GM19025 (cell line): ENCODE results near the gene PSMD1.
"Not testable (repeated sequence)": the region's sequence is repeated elsewhere in the genome, so short reads cannot be mapped to it uniquely, and the experiment has no call there.

Experiments
- ATAC-seq: cut with Tn5 transposase; IDR thresholded peaks from one replicate; pipeline ENCODE4 v1.9.1; 2021; ENCODE audit warnings: mild to moderate bottlenecking, low read depth, moderate library complexity; ENCODE audit not compliant: unreplicated experiment

PSMD1 gene

GRCh38 chr2:231052494-231053451, 3.9 kb upstream of the PSMD1 start:
- peak; percentile 57 for ATAC-seq

- ATAC-seq, result no peak
Measured at GRCh38 chr2:231053846-231054245, 2.8 kb upstream of the PSMD1 start.

GRCh38 chr2:231057590-231057989, 923 bp downstream of the PSMD1 start:
- no peak for ATAC-seq

GRCh38 chr2:231058761-231059550, 2.3 kb downstream of the PSMD1 start:
- no peak for ATAC-seq

GRCh38 chr2:231059756-231060155, 3.1 kb downstream of the PSMD1 start:
- no peak for ATAC-seq

- ATAC-seq, result no peak
Measured at GRCh38 chr2:231062776-231063175, 6.1 kb downstream of the PSMD1 start.

GRCh38 chr2:231063347-231063746, 6.7 kb downstream of the PSMD1 start:
- no peak for ATAC-seq

- no peak for ATAC-seq
Measured at GRCh38 chr2:231065966-231066365, 9.3 kb downstream of the PSMD1 start.

- ATAC-seq, result not testable (repeated sequence)
Measured at GRCh38 chr2:231067531-231067930, 10.9 kb downstream of the PSMD1 start.

- ATAC-seq, result no peak
Measured at GRCh38 chr2:231068525-231069222, 12.0 kb downstream of the PSMD1 start.

GRCh38 chr2:231069379-231070054, 12.8 kb downstream of the PSMD1 start:
- ATAC-seq, result no peak

- no peak for ATAC-seq
Measured at GRCh38 chr2:231084565-231084964, 27.9 kb downstream of the PSMD1 start.

GRCh38 chr2:231088754-231089153, 32.1 kb downstream of the PSMD1 start:
- ATAC-seq, result no peak

GRCh38 chr2:231093933-231094332, 37.3 kb downstream of the PSMD1 start:
- ATAC-seq, result no peak

- ATAC-seq, result no peak
Measured at GRCh38 chr2:231094736-231095346, 38.2 kb downstream of the PSMD1 start.

GRCh38 chr2:231099918-231100317, 43.3 kb downstream of the PSMD1 start:
- no peak for ATAC-seq

GRCh38 chr2:231100321-231100720, 43.7 kb downstream of the PSMD1 start:
- ATAC-seq, result not testable (repeated sequence)

- ATAC-seq, result no peak
Measured at GRCh38 chr2:231100990-231101389, 44.3 kb downstream of the PSMD1 start.

GRCh38 chr2:231102772-231103171, 46.1 kb downstream of the PSMD1 start:
- ATAC-seq, result no peak
